Esophagus squamous epithelium (tissue), 4 donors: ENCODE measurements around the gene PDE7B.

Source experiments
- POLR2A ChIP-seq, 4 donors: fragments of 450-650 bp; IDR thresholded peaks; one replicate each; pipeline ENCODE4 v1.6.1; 2017; ENCODE audit warnings: antibody characterized with exemption in 4 of 4, mild to moderate bottlenecking in 4 of 4, moderate library complexity in 3 of 4
- TF ChIP-seq, protein P1 (sequence below), 6 experiments: fragments of 450-650 bp in 4 of 6; fragments of 200-600 bp in 2 of 6; sonication (generic) in 2 of 6; IDR thresholded peaks; one replicate each; pipeline ENCODE4 v1.5.1; 2016 to 2019; ENCODE audit warnings: antibody characterized with exemption in 6 of 6, mild to moderate bottlenecking in 4 of 6, moderate library complexity in 4 of 6

DNA sequence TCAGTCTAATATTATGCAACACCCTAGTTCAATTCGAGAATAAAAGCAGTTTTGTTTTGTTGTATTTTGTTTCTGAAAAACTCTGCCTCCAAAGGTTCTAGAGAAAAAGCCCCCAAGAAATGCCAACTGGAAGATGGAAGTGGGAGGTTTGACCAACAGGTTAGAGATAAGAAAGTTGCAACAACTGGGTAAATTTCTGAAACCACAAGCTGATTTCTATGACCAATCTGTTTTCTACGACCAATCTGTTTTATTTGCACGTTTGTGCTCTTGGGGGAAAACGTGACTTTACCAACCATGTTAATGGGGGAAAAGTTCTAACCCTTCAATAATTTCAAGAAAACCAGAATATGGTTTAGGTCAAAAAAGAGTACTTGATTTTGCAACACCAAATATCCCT is 173.2 kb downstream of the PDE7B start:
- TF ChIP-seq, protein P1, sequence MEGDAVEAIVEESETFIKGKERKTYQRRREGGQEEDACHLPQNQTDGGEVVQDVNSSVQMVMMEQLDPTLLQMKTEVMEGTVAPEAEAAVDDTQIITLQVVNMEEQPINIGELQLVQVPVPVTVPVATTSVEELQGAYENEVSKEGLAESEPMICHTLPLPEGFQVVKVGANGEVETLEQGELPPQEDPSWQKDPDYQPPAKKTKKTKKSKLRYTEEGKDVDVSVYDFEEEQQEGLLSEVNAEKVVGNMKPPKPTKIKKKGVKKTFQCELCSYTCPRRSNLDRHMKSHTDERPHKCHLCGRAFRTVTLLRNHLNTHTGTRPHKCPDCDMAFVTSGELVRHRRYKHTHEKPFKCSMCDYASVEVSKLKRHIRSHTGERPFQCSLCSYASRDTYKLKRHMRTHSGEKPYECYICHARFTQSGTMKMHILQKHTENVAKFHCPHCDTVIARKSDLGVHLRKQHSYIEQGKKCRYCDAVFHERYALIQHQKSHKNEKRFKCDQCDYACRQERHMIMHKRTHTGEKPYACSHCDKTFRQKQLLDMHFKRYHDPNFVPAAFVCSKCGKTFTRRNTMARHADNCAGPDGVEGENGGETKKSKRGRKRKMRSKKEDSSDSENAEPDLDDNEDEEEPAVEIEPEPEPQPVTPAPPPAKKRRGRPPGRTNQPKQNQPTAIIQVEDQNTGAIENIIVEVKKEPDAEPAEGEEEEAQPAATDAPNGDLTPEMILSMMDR (IDR thresholded peaks at IDR 0.05) = no peak
- no peak for TF ChIP-seq POLR2A (IDR thresholded peaks at IDR 0.05)
